PC-9 (cell line): Measurements from ENCODE around the gene BTBD16. TPM values are rescaled to one million over a fixed set of nuclear protein-coding genes. Genes with fewer than 3 reads are reported as not detected.

ENCODE experiments used
- BruUV-seq: library from RNA; stranded (reverse); fragments of 400-500 nt; replicated peaks from 2 replicates; lab custom pipeline; 2021; lab: Mats Ljungman, UMichigan
- CTCF ChIA-PET: fragments of 300-600 bp; sonication (Branson Sonifier 250); formaldehyde crosslinking; loops from one replicate; lab custom pipeline; 2022; ENCODE audit warnings: antibody characterized with exemption; lab: Charles Lee
- POLR2A ChIA-PET: fragments of 300-600 bp; sonication (Branson Sonifier 250); formaldehyde crosslinking; loops from one replicate; lab custom pipeline; 2022; ENCODE audit warnings: antibody characterized with exemption; ENCODE audit not compliant: unreplicated experiment; lab: Charles Lee
- DNase-seq, 2 experiments: peaks; one replicate each; pipeline versions ENCODE4 v3.0.0 to v3.0.0-alpha.2; 2015 to 2022; ENCODE audit warnings: mixed read lengths in 1 of 2
- H2AFZ ChIP-seq: fragments of 200-600 bp; sonication (generic); 2 replicates; pipeline ENCODE4 v1.8.1; 2017; ENCODE audit warnings: antibody characterized with exemption
- H3F3A ChIP-seq: fragments of 200-600 bp; sonication (generic); 2 replicates; pipeline ENCODE4 v1.8.1; 2017; ENCODE audit warnings: antibody characterized with exemption, mild to moderate bottlenecking, low read depth; ENCODE audit not compliant: insufficient read depth
- H3K27ac ChIP-seq: fragments of 200-600 bp; sonication (generic); 2 replicates; pipeline ENCODE4 v1.6.1; 2016; ENCODE audit warnings: mixed run types
- H3K27me3 ChIP-seq: fragments of 200-600 bp; sonication (generic); 2 replicates; pipeline ENCODE4 v1.6.1; 2016; ENCODE audit warnings: low read depth, mixed run types; ENCODE audit not compliant: insufficient read depth
- H3K36me3 ChIP-seq: fragments of 200-600 bp; sonication (generic); 2 replicates; pipeline ENCODE4 v1.6.1; 2016; ENCODE audit warnings: low read depth, mixed run types
- H3K4me1 ChIP-seq: fragments of 200-600 bp; sonication (generic); replicated peaks from 2 replicates; pipeline ENCODE4 v1.6.1; 2016; ENCODE audit warnings: mixed run types; ENCODE audit not compliant: insufficient read depth
- H3K4me2 ChIP-seq: fragments of 200-600 bp; sonication (generic); 2 replicates; pipeline ENCODE4 v1.6.1; 2017; ENCODE audit warnings: mixed run types
- H3K4me3 ChIP-seq: fragments of 200-600 bp; sonication (generic); 2 replicates; pipeline ENCODE4 v1.6.1; 2016; ENCODE audit warnings: mixed run types
- H3K79me2 ChIP-seq: fragments of 200-600 bp; sonication (generic); 2 replicates; pipeline ENCODE4 v1.6.1; 2017; ENCODE audit warnings: low read depth, mixed run types
- H3K9me2 ChIP-seq: fragments of 200-600 bp; sonication (generic); 2 replicates; pipeline ENCODE4 v1.8.1; 2017; ENCODE audit warnings: mild to moderate bottlenecking; ENCODE audit not compliant: insufficient read depth
- H3K9me3 ChIP-seq: fragments of 200-600 bp; sonication (generic); 2 replicates; pipeline ENCODE4 v1.8.1; 2016; ENCODE audit warnings: low read depth; ENCODE audit not compliant: insufficient read depth
- H4K20me1 ChIP-seq: fragments of 200-600 bp; sonication (generic); 2 replicates; pipeline ENCODE4 v1.8.1; 2017; ENCODE audit not compliant: insufficient read depth
- EZH2 ChIP-seq: fragments of 200-600 bp; sonication (generic); IDR thresholded peaks from 2 replicates; pipeline ENCODE4 v1.8.0; 2017; ENCODE audit warnings: antibody characterized with exemption, low read depth
- intact Hi-C: fragments of 100-400 bp; cut with micrococcal nuclease; formaldehyde crosslinking; loops from one replicate; pipeline ENCODE4 v1.10.0; 2022; ENCODE audit not compliant: unreplicated experiment
- total RNA-seq: library from RNA; stranded (reverse); gene quantifications from 2 replicates; pipeline ENCODE4 v1.2.3, GENCODE V29; 2021
- TF ChIP-seq, protein P1 (sequence below): fragments of 200-600 bp; sonication (generic); conservative IDR thresholded peaks from 2 replicates; pipeline ENCODE4 v1.6.1; 2017; ENCODE audit warnings: mixed run types, antibody characterized with exemption, mild to moderate bottlenecking, moderate library complexity

BTBD16 gene
- total RNA-seq, 1 experiment from 2014 or later, result 0.37 TPM

DNA sequence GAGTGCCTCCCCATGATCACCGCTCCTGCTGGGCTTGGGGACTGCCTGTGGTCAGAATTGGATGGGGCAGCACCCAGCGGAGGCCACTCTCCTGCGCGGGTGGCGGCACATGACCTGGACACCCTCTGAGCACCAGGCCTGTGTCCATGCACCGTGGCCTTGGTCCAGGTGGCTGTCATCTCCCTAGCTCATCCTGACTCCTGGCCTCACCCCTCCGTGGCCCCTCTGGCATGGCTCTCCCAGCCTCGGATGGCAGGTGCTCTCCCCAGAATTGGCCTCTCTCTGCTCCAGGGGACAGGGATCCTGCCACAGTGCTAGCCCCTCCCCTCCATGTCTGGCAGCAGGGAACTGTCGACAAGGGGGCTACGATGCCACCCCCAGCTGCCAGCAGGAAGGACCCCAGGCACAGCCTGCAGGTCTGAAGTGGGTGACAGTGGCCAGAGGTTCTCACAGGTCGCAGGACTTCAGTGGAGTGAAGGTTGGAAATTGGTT is 37.2 kb upstream of the BTBD16 start:
- H3K4me3 ChIP-seq, result no peak overlapping the region
- ChIA-PET POLR2A (no interaction called here), CTCF (no interaction called here)
- no TSS peak for BruUV-seq
- H3F3A ChIP-seq, result no peaks in the 10 kb centered on the region
- no peaks in the 10 kb centered on the region for H3K79me2 ChIP-seq
- no peaks in the 10 kb centered on the region for H3K9me3 ChIP-seq
- no peaks in the 10 kb centered on the region; the same call in 1 of the 2 replicates for H4K20me1 ChIP-seq
- H3K4me2 ChIP-seq, result no peak overlapping the region
- no peak overlapping the region for H3K27ac ChIP-seq
- H3K4me1 ChIP-seq, result no peaks in the 10 kb centered on the region
- H3K9me2 ChIP-seq, result no peaks in the 10 kb centered on the region
- H2AFZ ChIP-seq, result no peak overlapping the region
- TF ChIP-seq, protein P1, sequence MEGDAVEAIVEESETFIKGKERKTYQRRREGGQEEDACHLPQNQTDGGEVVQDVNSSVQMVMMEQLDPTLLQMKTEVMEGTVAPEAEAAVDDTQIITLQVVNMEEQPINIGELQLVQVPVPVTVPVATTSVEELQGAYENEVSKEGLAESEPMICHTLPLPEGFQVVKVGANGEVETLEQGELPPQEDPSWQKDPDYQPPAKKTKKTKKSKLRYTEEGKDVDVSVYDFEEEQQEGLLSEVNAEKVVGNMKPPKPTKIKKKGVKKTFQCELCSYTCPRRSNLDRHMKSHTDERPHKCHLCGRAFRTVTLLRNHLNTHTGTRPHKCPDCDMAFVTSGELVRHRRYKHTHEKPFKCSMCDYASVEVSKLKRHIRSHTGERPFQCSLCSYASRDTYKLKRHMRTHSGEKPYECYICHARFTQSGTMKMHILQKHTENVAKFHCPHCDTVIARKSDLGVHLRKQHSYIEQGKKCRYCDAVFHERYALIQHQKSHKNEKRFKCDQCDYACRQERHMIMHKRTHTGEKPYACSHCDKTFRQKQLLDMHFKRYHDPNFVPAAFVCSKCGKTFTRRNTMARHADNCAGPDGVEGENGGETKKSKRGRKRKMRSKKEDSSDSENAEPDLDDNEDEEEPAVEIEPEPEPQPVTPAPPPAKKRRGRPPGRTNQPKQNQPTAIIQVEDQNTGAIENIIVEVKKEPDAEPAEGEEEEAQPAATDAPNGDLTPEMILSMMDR, result no peak
- no peak for TF ChIP-seq EZH2
- intact Hi-C loops, result no loop called here
- no peaks in the 10 kb centered on the region for H3K36me3 ChIP-seq
- H3K27me3 ChIP-seq, result no peaks in the 10 kb centered on the region
- DNase-seq, result no peak

DNA sequence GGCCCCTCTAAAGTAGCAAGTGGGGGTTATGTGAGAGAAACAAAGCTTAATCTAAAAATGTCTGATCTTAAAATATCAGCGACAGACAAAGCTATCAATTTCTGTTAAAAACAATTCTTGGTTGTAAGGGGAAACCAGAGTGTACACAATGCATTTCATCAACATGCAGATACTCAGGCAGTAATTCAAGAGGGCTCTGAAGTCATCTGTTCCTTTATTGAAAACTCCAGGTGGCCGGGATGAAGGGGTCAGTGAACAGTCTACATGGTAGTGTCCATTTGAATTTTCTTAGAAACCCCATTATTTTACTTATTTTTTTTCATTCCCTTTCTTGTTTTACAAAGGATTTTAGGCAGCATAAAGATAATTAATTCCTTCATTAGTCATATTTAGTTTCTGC is 36.7 kb upstream of the BTBD16 start:
- Histone ChIP-seq H3K27ac (no peak overlapping the region), H3K4me3 (no peak overlapping the region), H2AFZ (no peak overlapping the region), H3K27me3 (no peaks in the 10 kb centered on the region), H3K9me3 (no peaks in the 10 kb centered on the region), H3K36me3 (no peaks in the 10 kb centered on the region), H3K4me2 (no peak overlapping the region), H3K9me2 (no peaks in the 10 kb centered on the region), H3K4me1 (no peaks in the 10 kb centered on the region), H3F3A (no peaks in the 10 kb centered on the region), H3K79me2 (no peaks in the 10 kb centered on the region), H4K20me1 (no peaks in the 10 kb centered on the region; the same call in 1 of the 2 replicates)
- ChIA-PET CTCF (no interaction called here), POLR2A (no interaction called here)
- BruUV-seq, result no TSS peak
- TF ChIP-seq, protein P1, result no peak
- TF ChIP-seq EZH2, result no peak
- intact Hi-C loops, result no loop called here
- no peak for DNase-seq

DNA sequence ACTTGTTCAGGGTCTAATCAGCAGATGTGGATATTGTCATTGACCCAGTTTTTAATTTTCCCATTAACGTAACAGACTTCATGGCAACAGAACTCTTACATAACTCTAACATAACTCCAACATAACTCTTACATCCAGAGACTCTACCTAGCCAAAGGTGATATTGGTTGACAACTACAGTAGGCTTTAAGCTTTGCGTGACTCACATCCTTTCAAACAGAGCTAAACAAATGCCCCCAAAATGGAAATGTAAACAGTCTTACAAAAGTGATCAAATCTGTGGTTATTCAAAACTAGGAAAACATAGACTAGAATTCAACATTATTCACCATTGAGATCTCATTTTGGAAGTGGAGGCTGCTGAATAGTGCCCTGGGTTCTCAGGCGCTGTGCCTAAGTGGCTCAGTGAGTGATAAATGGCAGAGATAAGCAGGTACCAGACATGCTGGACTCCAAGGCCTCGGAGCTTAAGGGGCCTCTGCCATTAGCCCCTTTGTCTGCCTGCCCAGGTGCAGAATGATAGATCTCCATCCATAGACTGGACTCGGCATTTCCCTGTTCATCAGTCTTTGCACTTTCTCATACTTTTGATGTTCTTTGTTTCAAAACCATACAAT is 34.3 kb upstream of the BTBD16 start:
- no peaks in the 10 kb centered on the region for H3K9me2 ChIP-seq
- BruUV-seq, result no TSS peak
- no peaks in the 10 kb centered on the region for H3K27me3 ChIP-seq
- CTCF ChIA-PET, result no interaction called here
- H3K4me3 ChIP-seq, result no peak overlapping the region
- POLR2A ChIA-PET, result no interaction called here
- H3K9me3 ChIP-seq, result no peaks in the 10 kb centered on the region
- no peaks in the 10 kb centered on the region for H3K79me2 ChIP-seq
- no peak for TF ChIP-seq EZH2
- TF ChIP-seq, protein P1, result no peak
- H3F3A ChIP-seq, result no peaks in the 10 kb centered on the region
- no peaks in the 10 kb centered on the region for H3K4me1 ChIP-seq
- no peak overlapping the region for H3K27ac ChIP-seq
- H3K36me3 ChIP-seq, result no peaks in the 10 kb centered on the region
- intact Hi-C loops, result no loop called here
- H3K4me2 ChIP-seq, result no peak overlapping the region
- H4K20me1 ChIP-seq, result no peaks in the 10 kb centered on the region
- no peak for DNase-seq
- H2AFZ ChIP-seq, result no peak overlapping the region
